ENCODE measurements around the gene SPRR2E.

GRCh38 chr1:153100245-153100644 is 5.9 kb upstream of the SPRR2E start:
- no peak for TF ChIP-seq CTCF (IDR thresholded peaks at IDR 0.05; ENCODE audit: low read length)
- no peak for TF ChIP-seq EZH2phosphoT487 (IDR thresholded peaks at IDR 0.05; ENCODE audit: low read length)

Data from MM.1S (cell line).